Measurements from ENCODE around the gene GLB1L2.

The GLB1L2 gene

GRCh38 chr11:134337051-134337450 is 5.3 kb downstream of the GLB1L2 start:
- no peak overlapping the region for H3K4me3 ChIP-seq (ENCODE audit: low read depth, low read length)
- no peak for DNase-seq (ENCODE audit: low read depth)
- TF ChIP-seq CTCF (conservative IDR thresholded peaks at IDR 0.05; ENCODE audit: low read depth, low read length), result no peak

- no peak for TF ChIP-seq CTCF (conservative IDR thresholded peaks at IDR 0.05; ENCODE audit: low read depth, low read length)
- DNase-seq (ENCODE audit: low read depth), result no peak
- no peak overlapping the region for H3K4me3 ChIP-seq (ENCODE audit: low read depth, low read length)
Observed at GRCh38 chr11:134338068-134338467, 6.3 kb downstream of the GLB1L2 start.

GRCh38 chr11:134338654-134339053 is 6.9 kb downstream of the GLB1L2 start:
- no peak for TF ChIP-seq CTCF (conservative IDR thresholded peaks at IDR 0.05; ENCODE audit: low read depth, low read length)
- H3K4me3 ChIP-seq (ENCODE audit: low read depth, low read length), result no peak overlapping the region
- no peak for DNase-seq (ENCODE audit: low read depth)

GRCh38 chr11:134339756-134340155 is 8.0 kb downstream of the GLB1L2 start:
- DNase-seq (ENCODE audit: low read depth), result no peak
- no peak for TF ChIP-seq CTCF (conservative IDR thresholded peaks at IDR 0.05; ENCODE audit: low read depth, low read length)
- no peak overlapping the region for H3K4me3 ChIP-seq (ENCODE audit: low read depth, low read length)

DNA sequence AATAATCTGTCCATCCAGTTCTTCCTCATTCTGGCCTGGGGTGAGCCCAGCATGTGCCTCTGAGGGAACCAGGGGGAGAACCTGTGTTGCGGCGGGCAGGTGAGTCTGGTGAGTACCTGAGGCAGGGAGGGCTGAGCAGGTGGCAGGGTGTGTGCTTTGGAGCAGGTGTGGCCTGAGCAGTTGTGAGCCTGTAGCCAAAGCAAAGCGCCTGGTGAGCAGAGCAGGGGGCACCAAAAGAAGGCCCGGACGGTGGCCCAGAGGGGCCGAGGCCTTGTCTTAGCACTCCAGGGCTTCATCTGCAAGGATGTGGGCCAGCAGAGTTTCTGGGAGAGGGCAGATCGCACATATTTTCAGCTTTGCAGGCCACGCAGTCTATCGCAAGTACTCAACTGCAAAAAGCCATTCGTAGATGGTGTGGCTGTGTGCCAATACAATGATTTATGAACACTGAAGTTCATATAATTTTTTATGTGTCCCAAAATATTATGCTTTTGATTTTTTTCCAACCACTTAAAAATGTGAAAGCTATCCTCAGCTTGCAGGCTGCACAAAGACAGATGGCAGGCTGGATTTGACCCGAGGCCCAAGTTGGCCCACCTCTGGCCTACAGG is 8.7 kb downstream of the GLB1L2 start:
- DNase-seq (ENCODE audit: low read depth), result no peak
- TF ChIP-seq CTCF (conservative IDR thresholded peaks at IDR 0.05; ENCODE audit: low read depth, low read length), result no peak
- no peak overlapping the region for H3K4me3 ChIP-seq (ENCODE audit: low read depth, low read length)

DNA sequence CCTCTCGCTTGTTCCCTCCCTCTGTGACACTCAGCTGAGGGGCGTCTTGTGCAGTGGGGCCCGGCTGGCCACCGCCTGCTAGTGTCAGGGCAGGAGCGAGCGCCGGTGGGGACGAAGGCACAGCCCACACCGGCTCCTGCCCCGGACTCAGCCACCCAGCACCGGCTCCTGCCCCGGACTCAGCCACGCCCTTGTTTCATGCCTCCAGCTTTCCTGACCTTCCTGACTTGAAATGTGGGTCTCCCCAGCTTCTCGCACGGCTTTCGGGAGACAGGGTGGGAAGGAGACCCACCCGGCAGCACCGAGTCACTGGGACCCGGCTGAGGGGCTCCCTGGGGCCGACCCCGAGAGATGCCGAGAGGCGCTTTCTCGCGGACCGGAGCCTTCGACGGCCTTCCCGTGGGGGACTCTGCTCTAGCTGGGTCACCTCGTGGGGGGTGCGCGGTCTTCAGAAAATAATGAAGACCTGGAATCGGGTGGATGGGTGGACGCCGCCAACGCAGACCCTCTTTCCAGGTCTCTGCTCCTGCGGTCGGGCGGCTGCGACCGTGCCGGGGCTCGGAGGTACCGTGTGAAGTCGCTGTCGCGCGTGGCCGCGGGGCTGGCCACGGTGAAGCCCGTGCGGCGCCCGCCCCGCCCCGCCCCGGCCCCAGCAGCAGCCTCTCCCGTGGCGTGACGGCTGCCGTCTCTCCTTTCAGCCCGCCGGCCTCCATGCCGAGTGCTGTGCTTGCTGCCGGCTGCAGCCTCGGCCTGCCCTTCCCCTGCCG is 10.2 kb downstream of the GLB1L2 start:
- no peak overlapping the region for H3K4me3 ChIP-seq (ENCODE audit: low read depth, low read length)
- no peak for TF ChIP-seq CTCF (conservative IDR thresholded peaks at IDR 0.05; ENCODE audit: low read depth, low read length)
- no peak for DNase-seq (ENCODE audit: low read depth)
